ENCODE data around the gene NDP.

DNA sequence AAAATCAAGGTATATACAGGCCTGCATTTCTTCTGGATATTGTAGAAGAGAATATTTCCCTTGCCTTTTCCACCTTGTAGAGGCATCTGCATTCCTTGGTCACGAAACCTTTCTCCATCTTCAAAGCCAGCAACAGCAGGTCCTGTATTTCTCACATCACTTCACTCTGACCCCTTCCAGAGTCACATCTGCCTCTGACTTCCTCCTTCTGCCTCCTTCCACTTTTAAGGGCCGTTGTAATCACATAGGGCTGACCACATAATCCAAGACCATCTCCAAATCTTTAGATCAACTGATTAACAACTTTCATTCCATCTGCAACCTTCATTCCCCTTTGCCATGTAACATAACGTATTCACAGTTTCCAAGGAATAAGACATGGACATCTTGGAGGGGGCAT is 38.3 kb upstream of the NDP start:
- no peak for TF ChIP-seq POLR2A (IDR thresholded peaks at IDR 0.05)
- TF ChIP-seq, protein P1, sequence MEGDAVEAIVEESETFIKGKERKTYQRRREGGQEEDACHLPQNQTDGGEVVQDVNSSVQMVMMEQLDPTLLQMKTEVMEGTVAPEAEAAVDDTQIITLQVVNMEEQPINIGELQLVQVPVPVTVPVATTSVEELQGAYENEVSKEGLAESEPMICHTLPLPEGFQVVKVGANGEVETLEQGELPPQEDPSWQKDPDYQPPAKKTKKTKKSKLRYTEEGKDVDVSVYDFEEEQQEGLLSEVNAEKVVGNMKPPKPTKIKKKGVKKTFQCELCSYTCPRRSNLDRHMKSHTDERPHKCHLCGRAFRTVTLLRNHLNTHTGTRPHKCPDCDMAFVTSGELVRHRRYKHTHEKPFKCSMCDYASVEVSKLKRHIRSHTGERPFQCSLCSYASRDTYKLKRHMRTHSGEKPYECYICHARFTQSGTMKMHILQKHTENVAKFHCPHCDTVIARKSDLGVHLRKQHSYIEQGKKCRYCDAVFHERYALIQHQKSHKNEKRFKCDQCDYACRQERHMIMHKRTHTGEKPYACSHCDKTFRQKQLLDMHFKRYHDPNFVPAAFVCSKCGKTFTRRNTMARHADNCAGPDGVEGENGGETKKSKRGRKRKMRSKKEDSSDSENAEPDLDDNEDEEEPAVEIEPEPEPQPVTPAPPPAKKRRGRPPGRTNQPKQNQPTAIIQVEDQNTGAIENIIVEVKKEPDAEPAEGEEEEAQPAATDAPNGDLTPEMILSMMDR (IDR thresholded peaks at IDR 0.05): no peak
- TF ChIP-seq EP300 (IDR thresholded peaks at IDR 0.05): no peak

All from ovary (tissue), 3 donors.